SH-SY5Y (cell line): Measurements from ENCODE around the gene IL31RA.

Source experiments
- GATA2 ChIP-seq: IDR thresholded peaks from 2 replicates; pipeline ENCODE4 v1.6.1; 2011; ENCODE audit warnings: mild to moderate bottlenecking, low read depth, low read length
- GATA3 ChIP-seq: IDR thresholded peaks from 2 replicates; pipeline ENCODE4 v1.6.1; 2011; ENCODE audit warnings: low read depth, mild to moderate bottlenecking, low read length, moderate library complexity

DNA sequence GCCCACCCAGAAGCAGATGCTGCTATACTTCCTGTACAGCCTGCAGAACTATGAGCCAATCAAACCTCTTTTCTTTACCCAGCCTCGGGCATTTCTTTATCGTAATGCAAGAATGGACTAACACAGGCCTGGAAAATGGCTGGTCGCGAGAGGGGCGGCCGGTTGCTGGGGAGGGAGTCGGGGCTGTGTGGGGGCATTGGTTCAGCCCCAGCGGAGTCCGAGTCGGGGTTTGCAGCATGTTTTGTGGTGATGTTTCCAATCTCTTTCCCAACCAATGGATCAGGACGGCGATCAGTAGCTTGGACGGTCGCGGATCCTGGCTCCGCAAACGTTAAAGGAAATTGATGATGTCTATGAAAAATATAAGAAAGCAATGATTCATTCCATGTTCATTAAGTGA, 18.7 kb upstream of the IL31RA start:
- TF ChIP-seq GATA2 (no peak), GATA3 (no peak)
